GM23338 (cell line): ENCODE results near the gene ARSB. TPM values are rescaled to one million over a fixed set of nuclear protein-coding genes. Genes with fewer than 3 reads are reported as not detected.

ENCODE experiments used
- ATAC-seq: fragments of 200-7000 bp; cut with Tn5 transposase; 3 replicates; pipeline ENCODE4 v1.9.1; 2020
- DNase-seq: peaks from one replicate; pipeline ENCODE4 v3.0.0-alpha.2; 2015; ENCODE audit warnings: low spot score
- H2AFZ ChIP-seq: fragments of 200-600 bp; sonication (generic); 2 replicates; pipeline ENCODE4 v1.8.0; 2016; ENCODE audit warnings: antibody characterized with exemption, mild to moderate bottlenecking, moderate library complexity
- H3F3A ChIP-seq: fragments of 200-600 bp; sonication (generic); replicated peaks from 2 replicates; pipeline ENCODE4 v1.8.0; 2017; ENCODE audit warnings: antibody characterized with exemption, mixed run types, low read depth
- H3K27ac ChIP-seq: fragments of 200-600 bp; sonication (generic); 2 replicates; pipeline ENCODE4 v1.6.1; 2016; ENCODE audit warnings: low read depth
- H3K27me3 ChIP-seq: fragments of 200-600 bp; sonication (generic); 2 replicates; pipeline ENCODE4 v1.8.0; 2016; ENCODE audit warnings: mild to moderate bottlenecking, mixed run types, moderate library complexity; ENCODE audit not compliant: insufficient read depth
- H3K36me3 ChIP-seq: fragments of 200-600 bp; sonication (generic); 2 replicates; pipeline ENCODE4 v1.8.0; 2016; ENCODE audit warnings: mild to moderate bottlenecking; ENCODE audit not compliant: insufficient read depth
- H3K4me1 ChIP-seq: fragments of 200-600 bp; sonication (generic); 2 replicates; pipeline ENCODE4 v1.8.0; 2016; ENCODE audit warnings: mild to moderate bottlenecking, moderate library complexity; ENCODE audit not compliant: insufficient read depth
- H3K4me2 ChIP-seq: fragments of 200-600 bp; sonication (generic); 2 replicates; pipeline ENCODE4 v1.7.1; 2017; ENCODE audit warnings: mixed run types
- H3K4me3 ChIP-seq: fragments of 200-600 bp; sonication (generic); 2 replicates; pipeline ENCODE4 v1.6.1; 2016; ENCODE audit warnings: mixed run types
- H3K79me2 ChIP-seq: fragments of 200-600 bp; sonication (generic); replicated peaks from 2 replicates; pipeline ENCODE4 v1.8.0; 2017; ENCODE audit warnings: mild to moderate bottlenecking; ENCODE audit not compliant: insufficient read depth
- H3K9me2 ChIP-seq: fragments of 200-600 bp; sonication (generic); 2 replicates; pipeline ENCODE4 v1.8.0; 2017; ENCODE audit not compliant: insufficient read depth
- H4K20me1 ChIP-seq: fragments of 200-600 bp; sonication (generic); replicated peaks from 2 replicates; pipeline ENCODE4 v1.8.0; 2017; ENCODE audit warnings: mild to moderate bottlenecking; ENCODE audit not compliant: insufficient read depth
- H3K27ac Mint-ChIP-seq: 2 replicates; pipeline ENCODE4 v1.8.0; 2020; ENCODE audit warnings: inconsistent platforms, mild to moderate bottlenecking, moderate library complexity, mixed read lengths
- H3K27me3 Mint-ChIP-seq: 3 replicates; pipeline ENCODE4 v1.8.0; 2022; ENCODE audit warnings: low read depth, mild to moderate bottlenecking, moderate library complexity, mixed read lengths, inconsistent platforms; ENCODE audit not compliant: insufficient read depth, poor library complexity
- H3K36me3 Mint-ChIP-seq: 3 replicates; pipeline ENCODE4 v1.8.0; 2021; ENCODE audit warnings: low read depth, mild to moderate bottlenecking, inconsistent platforms, moderate library complexity, mixed read lengths
- H3K4me1 Mint-ChIP-seq: 3 replicates; pipeline ENCODE4 v1.8.0; 2020; ENCODE audit warnings: mild to moderate bottlenecking, inconsistent platforms, mixed read lengths
- H3K4me3 Mint-ChIP-seq: 3 replicates; pipeline ENCODE4 v1.8.0; 2021; ENCODE audit warnings: moderate library complexity, mild to moderate bottlenecking, inconsistent platforms, mixed read lengths
- H3K9me3 Mint-ChIP-seq: 3 replicates; pipeline ENCODE4 v1.8.0; 2020; ENCODE audit warnings: moderate library complexity, mild to moderate bottlenecking, inconsistent platforms, mixed read lengths
- CREB1 ChIP-seq: fragments of 250-450 bp; sonication (Bioruptor Pico); IDR thresholded peaks from 2 replicates; pipeline ENCODE4 v1.5.0; 2020; ENCODE audit warnings: low read depth, mild to moderate bottlenecking, moderate library complexity
- EZH2 ChIP-seq: fragments of 200-600 bp; sonication (generic); IDR thresholded peaks from one replicate; pipeline ENCODE4 v1.8.0; 2017; ENCODE audit warnings: antibody characterized with exemption, mild to moderate bottlenecking, low read depth; ENCODE audit not compliant: unreplicated experiment
- EZH2phosphoT487 ChIP-seq: fragments of 200-600 bp; sonication (generic); IDR thresholded peaks from one replicate; pipeline ENCODE4 v1.8.1; 2018; ENCODE audit warnings: antibody characterized with exemption; ENCODE audit not compliant: unreplicated experiment
- JUNB ChIP-seq: IDR thresholded peaks from one replicate; pipeline ENCODE4 v1.6.1; 2016; ENCODE audit warnings: antibody characterized with exemption; ENCODE audit not compliant: unreplicated experiment
- NANOG ChIP-seq: IDR thresholded peaks from 2 replicates; pipeline ENCODE4 v1.6.1; 2016; ENCODE audit warnings: antibody characterized with exemption, borderline replicate concordance
- POLR2AphosphoS5 ChIP-seq: IDR thresholded peaks from 2 replicates; pipeline ENCODE4 v1.6.1; 2016; ENCODE audit warnings: antibody characterized with exemption, low read depth
- STAT1 ChIP-seq: IDR thresholded peaks from one replicate; pipeline ENCODE4 v1.6.1; 2016; ENCODE audit warnings: antibody characterized with exemption; ENCODE audit not compliant: unreplicated experiment
- ZNF114 ChIP-seq: fragments of 250-450 bp; sonication (Bioruptor Pico); IDR thresholded peaks from 2 replicates; pipeline ENCODE4 v1.5.0; 2020; ENCODE audit warnings: mild to moderate bottlenecking, moderate library complexity
- ZNF331 ChIP-seq: fragments of 250-450 bp; sonication (Bioruptor Pico); IDR thresholded peaks from 2 replicates; pipeline ENCODE4 v1.5.0; 2020; ENCODE audit warnings: low read depth, mild to moderate bottlenecking, moderate library complexity
- polyA plus RNA-seq: library from polyadenylated mRNA; unstranded; fragments of >200 nt; fragmentation: Nextera tagmentation; extraction: Ambion mirVana; gene quantifications from 2 replicates; pipeline ENCODE4 v1.2.1, GENCODE V29; 2016
- total RNA-seq: library from RNA; depleted of rRNA; stranded (reverse); fragments of >200 nt; shearing (Covaris generic); gene quantifications from 2 replicates; pipeline ENCODE4 v1.2.3, GENCODE V29; 2014
- TF ChIP-seq, protein P1 (sequence below), 2 experiments: fragments of 200-600 bp in 1 of 2; sonication (generic) in 1 of 2; conservative IDR thresholded peaks; 2 replicates each; pipeline versions ENCODE4 v1.5.1 to v1.6.1; 2016 to 2017; ENCODE audit warnings: antibody characterized with exemption in 2 of 2, low read depth in 2 of 2, mild to moderate bottlenecking in 2 of 2, moderate library complexity in 1 of 2
- TF ChIP-seq, protein P2 (sequence below): IDR thresholded peaks from one replicate; pipeline ENCODE4 v1.6.1; 2018; ENCODE audit warnings: antibody characterized with exemption; ENCODE audit not compliant: unreplicated experiment
- TF ChIP-seq, protein P3 (sequence below): fragments of 250-450 bp; sonication (Bioruptor Pico); IDR thresholded peaks from 2 replicates; pipeline ENCODE4 v1.5.0; 2020; ENCODE audit warnings: mild to moderate bottlenecking, moderate library complexity

The ARSB gene
- total and polyA plus RNA-seq, 2 experiments from 2014 or later = 7.4 to 24.6 TPM

DNA sequence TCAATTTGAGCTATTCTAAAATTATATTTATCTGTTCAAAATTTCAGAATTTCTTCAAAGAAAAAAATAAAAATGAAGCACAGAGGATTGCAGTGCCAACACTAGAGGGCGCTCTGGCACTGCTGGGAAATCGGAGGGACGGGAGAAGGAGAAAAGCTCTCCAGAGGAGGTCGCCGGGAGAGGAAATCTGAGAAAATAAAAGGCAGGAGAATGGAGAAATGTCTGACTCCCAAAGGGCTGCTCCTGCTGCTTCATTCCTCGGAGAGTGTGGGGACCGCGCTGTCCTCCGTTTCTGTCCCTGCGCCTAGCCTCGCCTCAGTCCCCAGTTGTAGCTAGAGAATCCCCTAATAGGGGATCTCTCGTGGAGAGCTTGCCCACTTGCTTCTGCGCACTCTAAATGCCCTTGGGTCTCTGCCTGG is 40.0 kb upstream of the ARSB start:
- TF ChIP-seq, protein P1, sequence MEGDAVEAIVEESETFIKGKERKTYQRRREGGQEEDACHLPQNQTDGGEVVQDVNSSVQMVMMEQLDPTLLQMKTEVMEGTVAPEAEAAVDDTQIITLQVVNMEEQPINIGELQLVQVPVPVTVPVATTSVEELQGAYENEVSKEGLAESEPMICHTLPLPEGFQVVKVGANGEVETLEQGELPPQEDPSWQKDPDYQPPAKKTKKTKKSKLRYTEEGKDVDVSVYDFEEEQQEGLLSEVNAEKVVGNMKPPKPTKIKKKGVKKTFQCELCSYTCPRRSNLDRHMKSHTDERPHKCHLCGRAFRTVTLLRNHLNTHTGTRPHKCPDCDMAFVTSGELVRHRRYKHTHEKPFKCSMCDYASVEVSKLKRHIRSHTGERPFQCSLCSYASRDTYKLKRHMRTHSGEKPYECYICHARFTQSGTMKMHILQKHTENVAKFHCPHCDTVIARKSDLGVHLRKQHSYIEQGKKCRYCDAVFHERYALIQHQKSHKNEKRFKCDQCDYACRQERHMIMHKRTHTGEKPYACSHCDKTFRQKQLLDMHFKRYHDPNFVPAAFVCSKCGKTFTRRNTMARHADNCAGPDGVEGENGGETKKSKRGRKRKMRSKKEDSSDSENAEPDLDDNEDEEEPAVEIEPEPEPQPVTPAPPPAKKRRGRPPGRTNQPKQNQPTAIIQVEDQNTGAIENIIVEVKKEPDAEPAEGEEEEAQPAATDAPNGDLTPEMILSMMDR (conservative IDR thresholded peaks at IDR 0.05; ENCODE audit: low read depth in 2 of 2) = peak; percentile 94 to 100
- TF ChIP-seq JUNB = no peak
- peak; percentile 79 for DNase-seq
- peak overlapping the region; percentile 80 for H2AFZ ChIP-seq
- peak overlapping the region; percentile 67 for H3K4me3 Mint-ChIP-seq
- H3K4me1 ChIP-seq = peaks cover 14% of the 10 kb centered on the region
- H3K27ac Mint-ChIP-seq = no peak overlapping the region
- ATAC-seq = peak; percentile 64
- no peaks in the 10 kb centered on the region for H3F3A ChIP-seq
- no peaks in the 10 kb centered on the region for H3K9me2 ChIP-seq
- peaks cover 21% of the 10 kb centered on the region for H3K4me1 Mint-ChIP-seq
- no peak overlapping the region for H3K27ac ChIP-seq
- H3K79me2 ChIP-seq = no peaks in the 10 kb centered on the region
- no peaks in the 10 kb centered on the region for H3K9me3 Mint-ChIP-seq
- no peaks in the 10 kb centered on the region for H4K20me1 ChIP-seq
- peak overlapping the region; percentile 73 for H3K4me2 ChIP-seq
- H3K36me3 Mint-ChIP-seq = no peaks in the 10 kb centered on the region
- no peaks in the 10 kb centered on the region for H3K27me3 ChIP-seq
- peaks cover 3% of the 10 kb centered on the region for H3K27me3 Mint-ChIP-seq
- no peaks in the 10 kb centered on the region for H3K36me3 ChIP-seq
- H3K4me3 ChIP-seq = peak overlapping the region; percentile 40

DNA sequence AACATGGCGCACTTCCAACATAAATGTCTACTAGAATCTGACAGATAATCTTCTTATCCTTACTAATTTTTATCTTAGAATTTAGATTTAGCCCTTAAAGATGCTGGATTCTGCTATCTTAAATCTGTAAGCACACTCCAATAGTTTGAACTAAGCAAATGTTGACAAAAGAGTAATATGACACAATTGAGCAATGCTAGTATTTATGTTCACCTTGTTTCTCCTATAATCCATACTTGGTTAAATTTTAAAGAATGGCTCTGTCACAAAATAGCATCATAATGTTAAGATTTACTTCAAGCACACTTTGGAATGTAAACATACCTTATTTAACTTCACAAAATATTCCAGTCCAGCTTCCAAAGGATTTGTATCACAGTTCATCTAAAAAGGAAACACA is 38.8 kb upstream of the ARSB start:
- H3K9me2 ChIP-seq = no peaks in the 10 kb centered on the region
- DNase-seq = no peak
- H3K27ac Mint-ChIP-seq = no peak overlapping the region
- H3K27ac ChIP-seq = no peak overlapping the region
- no peaks in the 10 kb centered on the region for H4K20me1 ChIP-seq
- H3K4me1 Mint-ChIP-seq = peaks cover 21% of the 10 kb centered on the region
- H2AFZ ChIP-seq = no peak overlapping the region
- no peaks in the 10 kb centered on the region for H3K27me3 ChIP-seq
- no peaks in the 10 kb centered on the region for H3K36me3 Mint-ChIP-seq
- no peak overlapping the region for H3K4me2 ChIP-seq
- no peaks in the 10 kb centered on the region for H3K9me3 Mint-ChIP-seq
- no peaks in the 10 kb centered on the region for H3K36me3 ChIP-seq
- no peak for ATAC-seq
- no peak overlapping the region for H3K4me3 ChIP-seq
- peaks cover 14% of the 10 kb centered on the region for H3K4me1 ChIP-seq
- H3K4me3 Mint-ChIP-seq = no peak overlapping the region
- no peaks in the 10 kb centered on the region for H3F3A ChIP-seq
- peaks cover 3% of the 10 kb centered on the region for H3K27me3 Mint-ChIP-seq
- H3K79me2 ChIP-seq = no peaks in the 10 kb centered on the region
- TF ChIP-seq STAT1 = no peak
- no peak for TF ChIP-seq ZNF114 (CRISPR knock-in tag)
- TF ChIP-seq EZH2 = no peak
- no peak for TF ChIP-seq JUNB
- TF ChIP-seq, protein P2, sequence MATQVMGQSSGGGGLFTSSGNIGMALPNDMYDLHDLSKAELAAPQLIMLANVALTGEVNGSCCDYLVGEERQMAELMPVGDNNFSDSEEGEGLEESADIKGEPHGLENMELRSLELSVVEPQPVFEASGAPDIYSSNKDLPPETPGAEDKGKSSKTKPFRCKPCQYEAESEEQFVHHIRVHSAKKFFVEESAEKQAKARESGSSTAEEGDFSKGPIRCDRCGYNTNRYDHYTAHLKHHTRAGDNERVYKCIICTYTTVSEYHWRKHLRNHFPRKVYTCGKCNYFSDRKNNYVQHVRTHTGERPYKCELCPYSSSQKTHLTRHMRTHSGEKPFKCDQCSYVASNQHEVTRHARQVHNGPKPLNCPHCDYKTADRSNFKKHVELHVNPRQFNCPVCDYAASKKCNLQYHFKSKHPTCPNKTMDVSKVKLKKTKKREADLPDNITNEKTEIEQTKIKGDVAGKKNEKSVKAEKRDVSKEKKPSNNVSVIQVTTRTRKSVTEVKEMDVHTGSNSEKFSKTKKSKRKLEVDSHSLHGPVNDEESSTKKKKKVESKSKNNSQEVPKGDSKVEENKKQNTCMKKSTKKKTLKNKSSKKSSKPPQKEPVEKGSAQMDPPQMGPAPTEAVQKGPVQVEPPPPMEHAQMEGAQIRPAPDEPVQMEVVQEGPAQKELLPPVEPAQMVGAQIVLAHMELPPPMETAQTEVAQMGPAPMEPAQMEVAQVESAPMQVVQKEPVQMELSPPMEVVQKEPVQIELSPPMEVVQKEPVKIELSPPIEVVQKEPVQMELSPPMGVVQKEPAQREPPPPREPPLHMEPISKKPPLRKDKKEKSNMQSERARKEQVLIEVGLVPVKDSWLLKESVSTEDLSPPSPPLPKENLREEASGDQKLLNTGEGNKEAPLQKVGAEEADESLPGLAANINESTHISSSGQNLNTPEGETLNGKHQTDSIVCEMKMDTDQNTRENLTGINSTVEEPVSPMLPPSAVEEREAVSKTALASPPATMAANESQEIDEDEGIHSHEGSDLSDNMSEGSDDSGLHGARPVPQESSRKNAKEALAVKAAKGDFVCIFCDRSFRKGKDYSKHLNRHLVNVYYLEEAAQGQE = no peak
- no peak for TF ChIP-seq CREB1
- no peak for TF ChIP-seq ZNF331
- TF ChIP-seq, protein P3, sequence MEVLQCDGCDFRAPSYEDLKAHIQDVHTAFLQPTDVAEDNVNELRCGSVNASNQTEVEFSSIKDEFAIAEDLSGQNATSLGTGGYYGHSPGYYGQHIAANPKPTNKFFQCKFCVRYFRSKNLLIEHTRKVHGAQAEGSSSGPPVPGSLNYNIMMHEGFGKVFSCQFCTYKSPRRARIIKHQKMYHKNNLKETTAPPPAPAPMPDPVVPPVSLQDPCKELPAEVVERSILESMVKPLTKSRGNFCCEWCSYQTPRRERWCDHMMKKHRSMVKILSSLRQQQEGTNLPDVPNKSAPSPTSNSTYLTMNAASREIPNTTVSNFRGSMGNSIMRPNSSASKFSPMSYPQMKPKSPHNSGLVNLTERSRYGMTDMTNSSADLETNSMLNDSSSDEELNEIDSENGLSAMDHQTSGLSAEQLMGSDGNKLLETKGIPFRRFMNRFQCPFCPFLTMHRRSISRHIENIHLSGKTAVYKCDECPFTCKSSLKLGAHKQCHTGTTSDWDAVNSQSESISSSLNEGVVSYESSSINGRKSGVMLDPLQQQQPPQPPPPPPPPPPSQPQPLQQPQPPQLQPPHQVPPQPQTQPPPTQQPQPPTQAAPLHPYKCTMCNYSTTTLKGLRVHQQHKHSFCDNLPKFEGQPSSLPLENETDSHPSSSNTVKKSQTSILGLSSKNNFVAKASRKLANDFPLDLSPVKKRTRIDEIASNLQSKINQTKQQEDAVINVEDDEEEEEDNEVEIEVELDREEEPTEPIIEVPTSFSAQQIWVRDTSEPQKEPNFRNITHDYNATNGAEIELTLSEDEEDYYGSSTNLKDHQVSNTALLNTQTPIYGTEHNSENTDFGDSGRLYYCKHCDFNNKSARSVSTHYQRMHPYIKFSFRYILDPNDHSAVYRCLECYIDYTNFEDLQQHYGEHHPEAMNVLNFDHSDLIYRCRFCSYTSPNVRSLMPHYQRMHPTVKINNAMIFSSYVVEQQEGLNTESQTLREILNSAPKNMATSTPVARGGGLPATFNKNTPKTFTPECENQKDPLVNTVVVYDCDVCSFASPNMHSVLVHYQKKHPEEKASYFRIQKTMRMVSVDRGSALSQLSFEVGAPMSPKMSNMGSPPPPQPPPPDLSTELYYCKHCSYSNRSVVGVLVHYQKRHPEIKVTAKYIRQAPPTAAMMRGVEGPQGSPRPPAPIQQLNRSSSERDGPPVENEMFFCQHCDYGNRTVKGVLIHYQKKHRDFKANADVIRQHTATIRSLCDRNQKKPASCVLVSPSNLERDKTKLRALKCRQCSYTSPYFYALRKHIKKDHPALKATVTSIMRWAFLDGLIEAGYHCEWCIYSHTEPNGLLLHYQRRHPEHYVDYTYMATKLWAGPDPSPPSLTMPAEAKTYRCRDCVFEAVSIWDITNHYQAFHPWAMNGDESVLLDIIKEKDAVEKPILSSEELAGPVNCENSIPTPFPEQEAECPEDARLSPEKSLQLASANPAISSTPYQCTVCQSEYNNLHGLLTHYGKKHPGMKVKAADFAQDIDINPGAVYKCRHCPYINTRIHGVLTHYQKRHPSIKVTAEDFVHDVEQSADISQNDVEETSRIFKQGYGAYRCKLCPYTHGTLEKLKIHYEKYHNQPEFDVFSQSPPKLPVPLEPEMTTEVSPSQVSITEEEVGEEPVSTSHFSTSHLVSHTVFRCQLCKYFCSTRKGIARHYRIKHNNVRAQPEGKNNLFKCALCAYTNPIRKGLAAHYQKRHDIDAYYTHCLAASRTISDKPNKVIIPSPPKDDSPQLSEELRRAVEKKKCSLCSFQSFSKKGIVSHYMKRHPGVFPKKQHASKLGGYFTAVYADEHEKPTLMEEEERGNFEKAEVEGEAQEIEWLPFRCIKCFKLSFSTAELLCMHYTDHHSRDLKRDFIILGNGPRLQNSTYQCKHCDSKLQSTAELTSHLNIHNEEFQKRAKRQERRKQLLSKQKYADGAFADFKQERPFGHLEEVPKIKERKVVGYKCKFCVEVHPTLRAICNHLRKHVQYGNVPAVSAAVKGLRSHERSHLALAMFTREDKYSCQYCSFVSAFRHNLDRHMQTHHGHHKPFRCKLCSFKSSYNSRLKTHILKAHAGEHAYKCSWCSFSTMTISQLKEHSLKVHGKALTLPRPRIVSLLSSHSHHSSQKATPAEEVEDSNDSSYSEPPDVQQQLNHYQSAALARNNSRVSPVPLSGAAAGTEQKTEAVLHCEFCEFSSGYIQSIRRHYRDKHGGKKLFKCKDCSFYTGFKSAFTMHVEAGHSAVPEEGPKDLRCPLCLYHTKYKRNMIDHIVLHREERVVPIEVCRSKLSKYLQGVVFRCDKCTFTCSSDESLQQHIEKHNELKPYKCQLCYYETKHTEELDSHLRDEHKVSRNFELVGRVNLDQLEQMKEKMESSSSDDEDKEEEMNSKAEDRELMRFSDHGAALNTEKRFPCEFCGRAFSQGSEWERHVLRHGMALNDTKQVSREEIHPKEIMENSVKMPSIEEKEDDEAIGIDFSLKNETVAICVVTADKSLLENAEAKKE (CRISPR knock-in tag) = no peak
- no peak for TF ChIP-seq NANOG
- TF ChIP-seq POLR2AphosphoS5 = no peak
- no peak for TF ChIP-seq EZH2phosphoT487
